HepG2 (cell line): ENCODE data around the gene AQP12A. TPM values are rescaled to one million over a fixed set of nuclear protein-coding genes. Genes with fewer than 3 reads are reported as not detected.

Experiments
- ATAC-seq: fragments of 200-7000 bp; cut with Tn5 transposase; 3 replicates; pipeline ENCODE4 v1.9.1; 2020; ENCODE audit warnings: mild to moderate bottlenecking, moderate library complexity
- BruUV-seq: library from RNA; stranded (reverse); fragments of 400-500 nt; replicated peaks from 2 replicates; lab custom pipeline; 2021; lab: Mats Ljungman, UMichigan
- CTCF ChIA-PET: fragments of 300-600 bp; formaldehyde crosslinking; extraction: SDS; loops from one replicate; lab custom pipeline; 2021; ENCODE audit warnings: low total read pairs, inconsistent platforms, low intra/inter-chr PET ratio; lab: Yijun Ruan, JAX
- POLR2A ChIA-PET: fragments of 350-600 bp; sonication (Branson Sonifier 250); formaldehyde crosslinking; loops from one replicate; lab custom pipeline; 2020; ENCODE audit warnings: antibody characterized with exemption, inconsistent platforms; lab: Yijun Ruan, JAX
- DNase-seq: peaks from one replicate; pipeline ENCODE4 v3.0.0-alpha.2; 2015; ENCODE audit warnings: low spot score
- FAIRE-seq: peaks from 3 replicates; lab custom pipeline; 2011; peaks lifted over from hg19 to GRCh38; lab: Jason Lieb, UNC
- H2AFZ ChIP-seq: one replicate; pipeline ENCODE4 v1.6.1; 2011; ENCODE audit warnings: low read length, inconsistent platforms
- H3K27ac ChIP-seq: fragments of 300-600 bp; 3 replicates; pipeline ENCODE4 v1.8.0; 2011; ENCODE audit warnings: mixed run types, mild to moderate bottlenecking, mixed read lengths, low read length, inconsistent platforms; ENCODE audit not compliant: insufficient read depth; ENCODE audit errors: extremely low read length
- H3K27me3 ChIP-seq, 2 experiments: fragments of 200-600 bp in 1 of 2; 2 replicates in 1 of 2; 3 replicates in 1 of 2; pipeline versions ENCODE4 v1.6.0 to v1.8.0; 2011; ENCODE audit warnings: low read length in 2 of 2, mild to moderate bottlenecking in 2 of 2, moderate library complexity in 2 of 2, inconsistent platforms in 1 of 2; ENCODE audit not compliant: insufficient read depth in 2 of 2, control insufficient read depth in 1 of 2
- H3K36me3 ChIP-seq, 2 experiments: fragments of 200-600 bp in 1 of 2; replicated peaks in 1 of 2; 2 replicates in 1 of 2; 3 replicates in 1 of 2; pipeline versions ENCODE4 v1.5.1 to v1.8.0; 2011; ENCODE audit warnings: low read length in 2 of 2, inconsistent platforms in 1 of 2; ENCODE audit not compliant: insufficient read depth in 2 of 2, control insufficient read depth in 1 of 2
- H3K4me1 ChIP-seq: 2 replicates; pipeline ENCODE4 v1.5.1; 2012; ENCODE audit warnings: low read length, inconsistent platforms; ENCODE audit not compliant: insufficient read depth
- H3K4me2 ChIP-seq: 2 replicates; pipeline ENCODE4 v1.6.0; 2011; ENCODE audit warnings: low read depth, low read length, inconsistent platforms
- H3K4me3 ChIP-seq, 3 experiments: fragments of 200-600 bp in 1 of 3; sonication (generic), shearing (Covaris generic) in 1 of 3; replicated peaks in 1 of 3; 2 replicates each; pipeline ENCODE4 v1.5.1; 2011 to 2016; ENCODE audit warnings: low read length in 3 of 3, inconsistent platforms in 2 of 3, low read depth in 2 of 3, mild to moderate bottlenecking in 2 of 3, control low read depth in 1 of 3, mixed read lengths in 1 of 3; ENCODE audit not compliant: insufficient read depth in 1 of 3
- H3K79me2 ChIP-seq: one replicate; pipeline ENCODE4 v1.6.1; 2011; ENCODE audit warnings: low read length, inconsistent platforms; ENCODE audit not compliant: insufficient read depth
- H3K9ac ChIP-seq: 2 replicates; pipeline ENCODE4 v1.6.0; 2011; ENCODE audit warnings: mild to moderate bottlenecking, low read depth, low read length, inconsistent platforms; ENCODE audit not compliant: insufficient read depth
- H3K9me3 ChIP-seq: 2 replicates; pipeline ENCODE4 v1.5.1; 2012; ENCODE audit warnings: mild to moderate bottlenecking, low read length
- H4K20me1 ChIP-seq: 2 replicates; pipeline ENCODE4 v1.6.0; 2011; ENCODE audit warnings: inconsistent platforms, mild to moderate bottlenecking, low read length, moderate library complexity; ENCODE audit not compliant: insufficient read depth
- ATF7 ChIP-seq, 2 experiments: fragments of 450-650 bp in 1 of 2; sonication (generic) in 1 of 2; formaldehyde crosslinking in 1 of 2; IDR thresholded peaks; 2 replicates each; pipeline versions ENCODE4 v1.4.0 to v1.6.1; 2016 to 2020; ENCODE audit warnings: antibody characterized with exemption in 1 of 2, mild to moderate bottlenecking in 1 of 2, missing genetic modification reagents in 1 of 2
- CTCF ChIP-seq: sonication (generic); formaldehyde crosslinking; IDR thresholded peaks from 2 replicates; pipeline ENCODE4 v1.5.0; 2020; ENCODE audit warnings: mild to moderate bottlenecking, missing genetic modification reagents, moderate library complexity
- KMT2B ChIP-seq: IDR thresholded peaks from 2 replicates; pipeline ENCODE4 v1.6.1; 2016; ENCODE audit warnings: missing genetic modification reagents, missing compliant biosample characterization
- SOX13 ChIP-seq, 3 experiments: fragments of 450-650 bp in 1 of 3; sonication (generic) in 1 of 3; formaldehyde crosslinking in 1 of 3; IDR thresholded peaks in 2 of 3; conservative IDR thresholded peaks in 1 of 3; 2 replicates each; pipeline versions ENCODE4 v1.5.0 to v1.6.1; 2016 to 2020; ENCODE audit warnings: antibody characterized with exemption in 1 of 3, mild to moderate bottlenecking in 1 of 3, missing compliant biosample characterization in 1 of 3, missing genetic modification reagents in 1 of 3, moderate library complexity in 1 of 3
- SP1 ChIP-seq, 2 experiments: fragments of 450-650 bp in 1 of 2; sonication (generic) in 1 of 2; formaldehyde crosslinking in 1 of 2; IDR thresholded peaks; 2 replicates each; pipeline versions ENCODE4 v1.4.0 to v1.6.1; 2016 to 2020; ENCODE audit warnings: missing genetic modification reagents in 1 of 2
- SP140L ChIP-seq: sonication (generic); formaldehyde crosslinking; IDR thresholded peaks from 2 replicates; pipeline ENCODE4 v1.4.0; 2020; ENCODE audit warnings: missing genetic modification reagents, borderline replicate concordance
- TBX2 ChIP-seq: sonication (generic); formaldehyde crosslinking; IDR thresholded peaks from 2 replicates; pipeline ENCODE4 v1.5.0; 2020; ENCODE audit warnings: missing genetic modification reagents, mild to moderate bottlenecking, borderline replicate concordance
- ZNF30 ChIP-seq: sonication (generic); formaldehyde crosslinking; IDR thresholded peaks from 2 replicates; pipeline ENCODE4 v1.5.0; 2020; ENCODE audit warnings: mild to moderate bottlenecking, missing genetic modification reagents
- ZNF496 ChIP-seq: sonication (generic); formaldehyde crosslinking; IDR thresholded peaks from 2 replicates; pipeline ENCODE4 v1.8.1; 2023; ENCODE audit warnings: mild to moderate bottlenecking, moderate library complexity, missing genetic modification reagents; ENCODE audit not compliant: insufficient replicate concordance
- ZNF660 ChIP-seq: sonication (generic); formaldehyde crosslinking; IDR thresholded peaks from 2 replicates; pipeline ENCODE4 v1.5.1; 2020; ENCODE audit warnings: mild to moderate bottlenecking, low read depth, missing genetic modification reagents, borderline replicate concordance
- ZNF749 ChIP-seq: sonication (generic); formaldehyde crosslinking; IDR thresholded peaks from 2 replicates; pipeline ENCODE4 v1.8.0; 2022; ENCODE audit warnings: mild to moderate bottlenecking, missing genetic modification reagents, moderate library complexity, borderline replicate concordance
- WGBS: methylation state at CpG from one replicate; pipeline ENCODE4 v1.1.6; 2017; ENCODE audit warnings: low lambda C conversion rate; 5-methylcytosine and 5-hydroxymethylcytosine counted together
- in situ Hi-C: cut with HindIII; loops from 2 replicates; pipeline ENCODE4 v1.10.0; 2017; ENCODE audit warnings: low pct_unique_long_range_greater_than_20kb; ENCODE audit not compliant: extremely low pct_ligation_motif_present
- intact Hi-C: fragments of 100-400 bp; cut with micrococcal nuclease; formaldehyde crosslinking; loops from one replicate; pipeline ENCODE4 v1.10.0; 2022; ENCODE audit not compliant: unreplicated experiment
- polyA plus RNA-seq, 8 experiments: library from polyadenylated mRNA; depleted of rRNA in 3 of 8; stranded (reverse) in 7 of 8; unstranded in 1 of 8; fragments of >200 nt; fragmentation: Illumina TruSeq in 4 of 8; extraction: Trizol in 4 of 8; gene quantifications; 2 replicates each; pipeline versions ENCODE4 v1.2.1 to v1.2.3, GENCODE V29; 2011 to 2016; ENCODE audit warnings: low read depth in 4 of 8, missing spikeins in 1 of 8, mixed read lengths in 1 of 8; ENCODE audit not compliant: insufficient read depth in 1 of 8
- total RNA-seq, 5 experiments: library from RNA; depleted of rRNA; stranded (reverse); fragments of >200 nt; fragmentation: Illumina TruSeq; extraction: Trizol; gene quantifications; 2 replicates each; pipeline ENCODE4 v1.2.3, GENCODE V29; 2016; ENCODE audit warnings: low read depth in 1 of 5

AQP12A gene
- total and polyA plus RNA-seq, 2 of the 13 experiments (the other 11 are each of a cell fraction or from before 2014, with no cell fraction given), result not detected

- BruUV-seq, result no TSS peak
- Histone ChIP-seq H3K27ac (no peak overlapping the region), H3K36me3 (no peaks in the 10 kb centered on the region), H4K20me1 (no peaks in the 10 kb centered on the region; the same call in 1 of the 2 replicates), H3K4me3 (no peak overlapping the region), H3K9me3 (no peaks in the 10 kb centered on the region), H3K79me2 (no peaks in the 10 kb centered on the region), H3K9ac (no peak overlapping the region), H3K4me1 (no peaks in the 10 kb centered on the region), H3K27me3 (peaks cover 69 to 99% of the 10 kb centered on the region in 2 experiments), H2AFZ (no peak overlapping the region), H3K4me2 (no peak overlapping the region)
- WGBS, result 15% methylated on average over 16 of the region's 25 CpGs
- FAIRE-seq (no peak), ATAC-seq (no peak), DNase-seq (no peak)
- intact Hi-C loops, result no loop called here
- POLR2A ChIA-PET, result no interaction called here
- TF ChIP-seq ZNF749 (CRISPR knock-in tag) (no peak), SP1 (IDR thresholded peaks at IDR 0.05) (no peak), SP1 (CRISPR knock-in tag; IDR thresholded peaks at IDR 0.05) (no peak), CTCF (CRISPR knock-in tag) (no peak), ZNF660 (CRISPR knock-in tag) (no peak), ZNF30 (CRISPR knock-in tag) (no peak), ZNF496 (CRISPR knock-in tag) (no peak), TBX2 (CRISPR knock-in tag) (no peak), ATF7 (IDR thresholded peaks at IDR 0.05) (no peak), ATF7 (CRISPR knock-in tag; IDR thresholded peaks at IDR 0.05) (no peak), KMT2B (CRISPR knock-in tag) (no peak), SOX13 (IDR thresholded peaks at IDR 0.05) (no peak), SOX13 (CRISPR knock-in tag; conservative IDR thresholded peaks at IDR 0.05 in 1 of 2, IDR thresholded peaks at IDR 0.05 in 1 of 2) (no peak), SP140L (no peak)
- in situ Hi-C loops, result no loop called here
- CTCF ChIA-PET, result no interaction called here
These were observed 28.2 kb downstream of the AQP12A start for GRCh38 chr2:240719676-240720545.
